Natural killer cell treated with Interleukin-12 subunit alpha and Interleukin-12 subunit beta and Interleukin-15 and Interleukin-18, amount 100 ng/mL, for 72 hours (primary cell): Measurements from ENCODE around the gene ARID3B. TPM values are rescaled to one million over a fixed set of nuclear protein-coding genes. Genes with fewer than 3 reads are reported as not detected.
A peak's percentile ranks its signal among the peaks of the same experiment; 100 is the strongest.
"Not testable (repeated sequence)": the region's sequence is repeated elsewhere in the genome, so short reads cannot be mapped to it uniquely, and the experiment has no call there.

Experiments
- ATAC-seq, 2 donors: fragments of 150-1000 bp; cut with Tn5 transposase in 1 of 2; sonication (Bioruptor Pico), chemical (Tn5 transposase) in 1 of 2; 2 replicates each; pipeline ENCODE4 v1.10.0; 2021
- DNase-seq: peaks from one replicate; pipeline ENCODE4 v3.0.0; 2022; ENCODE audit warnings: low spot score
- H3K27ac Mint-ChIP-seq, 2 donors: 1 replicate in 1 of 2; 2 replicates in 1 of 2; pipeline ENCODE4 v1.8.0; 2022; ENCODE audit warnings: mixed read lengths in 2 of 2, mild to moderate bottlenecking in 1 of 2, moderate library complexity in 1 of 2
- H3K27me3 Mint-ChIP-seq, 2 donors: 1 replicate in 1 of 2; 2 replicates in 1 of 2; pipeline ENCODE4 v1.8.0; 2022; ENCODE audit warnings: mixed read lengths in 2 of 2
- H3K36me3 Mint-ChIP-seq: one replicate; pipeline ENCODE4 v1.8.0; 2022; ENCODE audit warnings: mixed read lengths
- H3K4me1 Mint-ChIP-seq, 2 donors: 1 replicate in 1 of 2; 2 replicates in 1 of 2; pipeline ENCODE4 v1.8.0; 2022; ENCODE audit warnings: low read depth in 2 of 2, mixed read lengths in 2 of 2, mild to moderate bottlenecking in 1 of 2
- H3K4me3 Mint-ChIP-seq: one replicate; pipeline ENCODE4 v1.8.0; 2022; ENCODE audit warnings: mixed read lengths
- H3K9me3 Mint-ChIP-seq: 2 replicates; pipeline ENCODE4 v1.8.0; 2022; ENCODE audit warnings: mixed read lengths
- total RNA-seq, 2 donors: library from RNA; stranded (reverse); gene quantifications; one replicate each; pipeline ENCODE4 v1.2.3, GENCODE V29; 2022

Gene ARID3B
- total RNA-seq, 2 donors from 2014 or later, result 77.1 to 105 TPM

GRCh38 chr15:74628949-74629348 lies 87.9 kb downstream of the ARID3B start:
- no peaks in the 10 kb centered on the region for H3K27me3 Mint-ChIP-seq
- H3K36me3 Mint-ChIP-seq, result no peaks in the 10 kb centered on the region
- peak overlapping the region in 1 of 2 donors; percentile 39 for H3K27ac Mint-ChIP-seq
- no peak for ATAC-seq
- DNase-seq, result no peak
- H3K9me3 Mint-ChIP-seq, result no peaks in the 10 kb centered on the region
- H3K4me1 Mint-ChIP-seq, result peaks cover 0 to 13% of the 10 kb centered on the region in 2 donors
- no peak overlapping the region for H3K4me3 Mint-ChIP-seq

- not testable (repeated sequence) for DNase-seq, H3K4me3 Mint-ChIP-seq, H3K9me3 Mint-ChIP-seq, H3K36me3 Mint-ChIP-seq, H3K27ac Mint-ChIP-seq, ATAC-seq, H3K27me3 Mint-ChIP-seq
- peaks cover 0 to 16% of the 10 kb centered on the region in 2 donors for H3K4me1 Mint-ChIP-seq
Measured at GRCh38 chr15:74629696-74630095, 88.7 kb downstream of the ARID3B start.

- H3K27ac Mint-ChIP-seq, result no peak overlapping the region
- H3K27me3 Mint-ChIP-seq, result no peaks in the 10 kb centered on the region
- peaks cover 0 to 17% of the 10 kb centered on the region in 2 donors for H3K4me1 Mint-ChIP-seq
- no peaks in the 10 kb centered on the region for H3K9me3 Mint-ChIP-seq
- no peaks in the 10 kb centered on the region for H3K36me3 Mint-ChIP-seq
- DNase-seq (peak; percentile 39), ATAC-seq (no peak)
- H3K4me3 Mint-ChIP-seq, result no peak overlapping the region
Measured at GRCh38 chr15:74630284-74631086, 89.5 kb downstream of the ARID3B start.

GRCh38 chr15:74631087-74631385 lies 90.0 kb downstream of the ARID3B start:
- Mint-ChIP-seq H3K4me3 (no peak overlapping the region), H3K4me1 (peaks cover 4 to 17% of the 10 kb centered on the region in 2 donors), H3K36me3 (peaks cover 3% of the 10 kb centered on the region), H3K9me3 (no peaks in the 10 kb centered on the region), H3K27me3 (no peaks in the 10 kb centered on the region), H3K27ac (no peak overlapping the region)
- ATAC-seq, result no peak
- DNase-seq, result no peak

GRCh38 chr15:74631408-74631807 lies 90.4 kb downstream of the ARID3B start:
- Mint-ChIP-seq H3K27ac (peak overlapping the region in 1 of 2 donors; percentile 28), H3K9me3 (no peaks in the 10 kb centered on the region), H3K36me3 (peaks cover 6% of the 10 kb centered on the region), H3K27me3 (no peaks in the 10 kb centered on the region), H3K4me1 (peaks cover 6 to 19% of the 10 kb centered on the region in 2 donors), H3K4me3 (no peak overlapping the region)
- DNase-seq (peak; percentile 47), ATAC-seq (no peak)

- DNase-seq (peak; percentile 59), ATAC-seq (peak; percentile 65 to 66)
- peaks cover 6 to 23% of the 10 kb centered on the region in 2 donors for H3K4me1 Mint-ChIP-seq
- H3K36me3 Mint-ChIP-seq, result peaks cover 6% of the 10 kb centered on the region
- H3K9me3 Mint-ChIP-seq, result no peaks in the 10 kb centered on the region
- no peak overlapping the region for H3K4me3 Mint-ChIP-seq
- H3K27me3 Mint-ChIP-seq, result no peaks in the 10 kb centered on the region
- H3K27ac Mint-ChIP-seq, result peak overlapping the region in 1 of 2 donors; percentile 28
Measured at GRCh38 chr15:74631935-74632560, 91.0 kb downstream of the ARID3B start.

GRCh38 chr15:74632601-74633000 lies 91.6 kb downstream of the ARID3B start:
- ATAC-seq (no peak), DNase-seq (peak; percentile 40)
- no peaks in the 10 kb centered on the region for H3K9me3 Mint-ChIP-seq
- H3K36me3 Mint-ChIP-seq, result peaks cover 6% of the 10 kb centered on the region
- no peak overlapping the region for H3K27ac Mint-ChIP-seq
- H3K27me3 Mint-ChIP-seq, result no peaks in the 10 kb centered on the region
- peaks cover 6 to 23% of the 10 kb centered on the region in 2 donors for H3K4me1 Mint-ChIP-seq
- no peak overlapping the region for H3K4me3 Mint-ChIP-seq

- H3K9me3 Mint-ChIP-seq, result no peaks in the 10 kb centered on the region
- peaks cover 6% of the 10 kb centered on the region for H3K36me3 Mint-ChIP-seq
- no peaks in the 10 kb centered on the region for H3K27me3 Mint-ChIP-seq
- ATAC-seq (no peak), DNase-seq (no peak)
- peaks cover 11 to 23% of the 10 kb centered on the region in 2 donors for H3K4me1 Mint-ChIP-seq
- H3K27ac Mint-ChIP-seq, result no peak overlapping the region
- H3K4me3 Mint-ChIP-seq, result no peak overlapping the region
Measured at GRCh38 chr15:74633781-74634180, 92.8 kb downstream of the ARID3B start.

- Mint-ChIP-seq H3K27me3 (no peaks in the 10 kb centered on the region), H3K4me1 (peaks cover 11 to 23% of the 10 kb centered on the region in 2 donors), H3K36me3 (peaks cover 6% of the 10 kb centered on the region), H3K4me3 (no peak overlapping the region), H3K9me3 (no peaks in the 10 kb centered on the region), H3K27ac (peak overlapping the region in 1 of 2 donors; percentile 3)
- ATAC-seq (peak; percentile 78 to 79), DNase-seq (peak; percentile 78)
Measured at GRCh38 chr15:74635228-74635627, 94.2 kb downstream of the ARID3B start.

- DNase-seq, result no peak
- H3K4me3 Mint-ChIP-seq, result no peak overlapping the region
- peaks cover 6% of the 10 kb centered on the region for H3K36me3 Mint-ChIP-seq
- H3K27me3 Mint-ChIP-seq, result no peaks in the 10 kb centered on the region
- peak overlapping the region in 1 of 2 donors; percentile 31 for H3K27ac Mint-ChIP-seq
- H3K4me1 Mint-ChIP-seq, result peaks cover 11 to 21% of the 10 kb centered on the region in 2 donors
- ATAC-seq, result no peak
- no peaks in the 10 kb centered on the region for H3K9me3 Mint-ChIP-seq
Measured at GRCh38 chr15:74636984-74637383, 96.0 kb downstream of the ARID3B start.

GRCh38 chr15:74641151-74641550 lies 100.1 kb downstream of the ARID3B start:
- ATAC-seq (no peak), DNase-seq (no peak)
- Mint-ChIP-seq H3K4me1 (peaks cover 6 to 12% of the 10 kb centered on the region in 2 donors), H3K27ac (peak overlapping the region in 1 of 2 donors; percentile 40), H3K36me3 (peaks cover 2% of the 10 kb centered on the region), H3K9me3 (no peaks in the 10 kb centered on the region), H3K27me3 (no peaks in the 10 kb centered on the region), H3K4me3 (no peak overlapping the region)

- Mint-ChIP-seq H3K4me1 (peaks cover 5 to 11% of the 10 kb centered on the region in 2 donors), H3K27me3 (no peaks in the 10 kb centered on the region), H3K4me3 (no peak overlapping the region), H3K9me3 (no peaks in the 10 kb centered on the region), H3K36me3 (no peaks in the 10 kb centered on the region), H3K27ac (no peak overlapping the region)
- ATAC-seq, result no peak
- DNase-seq, result no peak
Measured at GRCh38 chr15:74642348-74642733, 101.3 kb downstream of the ARID3B start.

GRCh38 chr15:74642734-74643664 lies 102.0 kb downstream of the ARID3B start:
- Mint-ChIP-seq H3K9me3 (no peaks in the 10 kb centered on the region), H3K4me3 (no peak overlapping the region), H3K36me3 (no peaks in the 10 kb centered on the region), H3K4me1 (peaks cover 3 to 11% of the 10 kb centered on the region in 2 donors), H3K27me3 (no peaks in the 10 kb centered on the region), H3K27ac (no peak overlapping the region)
- ATAC-seq (no peak), DNase-seq (no peak)
